Raji (cell line): ENCODE data around the gene SLC9B1.
A peak's percentile ranks its signal among the peaks of the same experiment; 100 is the strongest.

Experiments used
- POLR2A ChIP-seq: IDR thresholded peaks from 2 replicates; pipeline ENCODE4 v1.6.1; 2011; ENCODE audit warnings: low read depth, low read length, control low read depth; ENCODE audit not compliant: insufficient read depth

The SLC9B1 gene

GRCh38 chr4:102918859-102919258 is 100.6 kb downstream of the SLC9B1 start:
- no peak for TF ChIP-seq POLR2A

DNA sequence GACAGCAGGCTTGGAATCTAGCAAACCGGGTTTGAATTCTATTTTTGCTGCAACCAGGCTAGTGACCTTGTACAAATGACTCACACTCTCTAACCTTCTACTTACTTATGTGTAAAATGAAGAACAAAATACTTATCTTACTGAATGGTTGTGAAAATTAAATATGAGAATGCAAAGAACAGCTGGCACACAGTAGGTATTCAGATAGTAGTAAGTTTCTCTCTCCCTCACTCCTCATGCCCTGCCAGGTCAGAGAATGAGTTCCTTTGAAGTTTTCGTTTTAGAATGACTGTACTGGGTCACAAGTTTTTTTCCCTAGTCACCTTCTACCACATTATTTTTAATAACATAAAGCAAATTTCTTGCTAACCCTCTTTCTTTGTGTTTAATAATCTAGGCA is 117.7 kb downstream of the SLC9B1 start:
- TF ChIP-seq POLR2A, result no peak

- no peak for TF ChIP-seq POLR2A
Observed at GRCh38 chr4:102883278-102883677, 136.2 kb downstream of the SLC9B1 start.

GRCh38 chr4:102881343-102881742 is 138.2 kb downstream of the SLC9B1 start:
- TF ChIP-seq POLR2A, result no peak

GRCh38 chr4:102878901-102879300 is 140.6 kb downstream of the SLC9B1 start:
- no peak for TF ChIP-seq POLR2A

DNA sequence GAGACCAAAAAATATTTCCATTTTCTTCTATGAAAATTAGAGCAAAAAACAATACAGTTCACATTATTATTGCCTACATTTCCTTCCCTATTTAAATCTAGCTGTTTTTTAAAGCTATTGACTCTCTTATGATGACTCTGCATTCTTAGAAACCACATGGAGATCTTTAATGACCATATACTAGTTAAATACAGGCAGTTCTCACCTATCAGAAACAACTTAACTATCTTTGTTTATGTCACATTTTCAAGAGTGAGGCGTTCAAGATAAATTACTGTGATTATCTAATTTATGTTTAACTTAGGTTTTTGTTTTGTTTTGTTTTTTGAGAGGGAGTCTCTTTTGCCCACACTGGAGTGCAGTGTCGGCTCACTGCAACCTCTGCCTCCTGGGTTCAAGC is 147.7 kb downstream of the SLC9B1 start:
- no peak for TF ChIP-seq POLR2A

DNA sequence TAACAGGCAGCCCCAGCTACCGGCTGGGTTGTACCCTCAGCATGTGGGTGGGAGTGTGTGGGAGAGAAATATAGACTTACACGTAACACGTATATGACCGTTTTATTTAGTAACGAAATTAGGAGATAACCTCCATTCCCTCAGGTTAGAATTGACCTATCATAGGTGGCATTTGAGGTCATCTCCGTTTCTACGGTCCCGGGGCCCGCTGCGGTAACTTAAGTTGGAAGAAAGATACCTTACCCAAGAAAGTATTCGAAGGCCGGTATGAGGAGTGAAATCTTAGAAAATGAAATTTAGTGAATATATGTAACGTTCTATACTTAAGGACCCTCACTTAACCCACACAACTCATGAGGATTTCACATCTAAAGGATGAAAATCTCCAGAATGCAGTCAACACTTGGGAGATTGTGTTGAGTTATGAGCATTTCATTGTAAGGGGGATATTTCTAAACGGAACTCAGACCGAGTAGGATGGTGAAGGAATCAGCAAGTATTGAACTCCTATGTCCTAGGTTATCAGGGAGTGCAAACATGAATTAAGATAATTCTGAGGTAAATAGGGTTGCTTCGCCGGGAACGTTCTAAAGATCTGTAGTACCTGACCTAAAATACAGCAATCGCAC is 149.8 kb downstream of the SLC9B1 start:
- no peak for TF ChIP-seq POLR2A

- TF ChIP-seq POLR2A, result peak; percentile 98
Observed at GRCh38 chr4:102868781-102869568, 150.5 kb downstream of the SLC9B1 start, which contains the start of gene CISD2. CISD2 (plus strand) TSS chr4:102868992; CDS start chr4:102869085, 93 bp downstream.

- TF ChIP-seq POLR2A, result no peak
Observed at GRCh38 chr4:102868153-102868780, 151.2 kb downstream of the SLC9B1 start.

- 0 out of 2 replicates have a peak, but pooled peaks have one; percentile 19 for TF ChIP-seq POLR2A
Observed at GRCh38 chr4:102867278-102868152, 152.0 kb downstream of the SLC9B1 start.

- TF ChIP-seq POLR2A, result no peak
Observed at GRCh38 chr4:102862747-102863146, 156.8 kb downstream of the SLC9B1 start.

GRCh38 chr4:102862016-102862415 is 157.5 kb downstream of the SLC9B1 start:
- TF ChIP-seq POLR2A, result no peak

DNA sequence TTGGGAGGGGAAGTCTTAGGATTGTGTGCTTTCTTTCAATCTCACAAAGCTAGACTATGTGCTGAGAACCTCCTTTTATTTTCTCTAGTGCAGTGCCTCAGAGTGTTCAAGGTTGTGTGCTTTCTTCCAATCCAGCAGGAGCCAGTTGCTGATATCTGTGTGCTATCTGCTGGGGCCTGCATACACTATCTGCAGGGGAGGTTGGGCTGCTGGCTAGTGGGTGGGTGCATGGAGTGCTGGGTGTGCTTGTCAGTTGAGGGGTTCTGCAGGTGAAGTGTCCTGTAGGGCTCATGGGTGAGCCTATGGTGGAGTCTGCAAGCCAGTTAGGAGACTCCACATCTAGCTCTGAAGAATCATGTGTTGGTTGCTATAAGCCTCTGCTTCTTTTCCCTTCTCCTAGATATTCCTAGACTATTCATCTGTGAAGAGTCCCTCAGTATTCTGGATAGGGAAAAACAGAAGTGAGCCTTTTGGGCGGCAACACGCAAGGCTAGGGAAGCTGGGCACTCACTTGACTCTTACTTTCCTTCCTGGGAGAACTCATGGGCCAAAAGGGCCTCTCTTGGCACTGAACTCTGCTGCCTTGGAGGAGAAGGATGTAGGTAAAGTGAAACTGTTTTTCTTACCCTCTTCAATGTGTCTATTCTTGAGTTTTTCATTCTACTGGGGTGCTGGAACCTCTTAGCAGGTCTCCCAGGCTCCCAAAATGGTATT is 158.7 kb downstream of the SLC9B1 start:
- no peak for TF ChIP-seq POLR2A

GRCh38 chr4:102858828-102859464 is 160.6 kb downstream of the SLC9B1 start:
- no peak for TF ChIP-seq POLR2A
